ENCODE results near the gene CYP2F1. TPM values are rescaled to one million over a fixed set of nuclear protein-coding genes. Genes with fewer than 3 reads are reported as not detected.

The CYP2F1 gene, protein sequence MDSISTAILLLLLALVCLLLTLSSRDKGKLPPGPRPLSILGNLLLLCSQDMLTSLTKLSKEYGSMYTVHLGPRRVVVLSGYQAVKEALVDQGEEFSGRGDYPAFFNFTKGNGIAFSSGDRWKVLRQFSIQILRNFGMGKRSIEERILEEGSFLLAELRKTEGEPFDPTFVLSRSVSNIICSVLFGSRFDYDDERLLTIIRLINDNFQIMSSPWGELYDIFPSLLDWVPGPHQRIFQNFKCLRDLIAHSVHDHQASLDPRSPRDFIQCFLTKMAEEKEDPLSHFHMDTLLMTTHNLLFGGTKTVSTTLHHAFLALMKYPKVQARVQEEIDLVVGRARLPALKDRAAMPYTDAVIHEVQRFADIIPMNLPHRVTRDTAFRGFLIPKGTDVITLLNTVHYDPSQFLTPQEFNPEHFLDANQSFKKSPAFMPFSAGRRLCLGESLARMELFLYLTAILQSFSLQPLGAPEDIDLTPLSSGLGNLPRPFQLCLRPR
- not detected in 2 replicates for total RNA-seq (2022)
- Bru-seq, nascent RNA = not detected
- not detected for BruChase-seq, experiment 1, labeled RNA remaining after a 6-hour chase
- BruChase-seq, experiment 2, labeled RNA remaining after a 2-hour chase = not detected
- long read RNA-seq = 0 reads

DNA sequence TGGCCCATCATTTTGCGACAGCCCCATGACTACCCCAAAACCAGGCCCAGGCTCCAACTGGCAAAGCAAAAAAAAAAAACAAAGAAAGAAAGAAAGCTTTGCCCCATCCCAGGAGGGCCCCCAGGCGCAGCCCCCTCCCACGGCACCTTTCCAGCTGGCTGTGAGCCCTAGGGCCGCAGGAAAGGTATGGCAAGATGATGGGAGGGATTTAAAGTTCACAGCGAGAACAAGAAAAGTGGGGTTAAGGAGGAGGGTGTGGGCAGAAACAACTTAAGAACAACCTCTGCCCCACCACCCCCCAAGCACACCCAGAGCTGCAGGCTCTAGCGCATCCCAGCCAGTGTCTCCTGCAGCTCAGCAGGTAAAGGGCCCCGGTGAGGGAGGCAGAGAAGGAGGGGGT is at the start of gene CYP2F1:
Gene CYP2F1, plus strand, starts transcription at position 301 of the 400 bp plus-strand sequence. CDS start 1,757 bp downstream, outside the sequence.
- no peaks in the 10 kb centered on the region for H3K36me3 Mint-ChIP-seq (ENCODE audit: insufficient read depth, unreplicated experiment)
- peaks cover 9% of the 10 kb centered on the region for H3K4me1 Mint-ChIP-seq (ENCODE audit: low read depth, unreplicated experiment)
- CTCF ChIA-PET = interaction anchor here (0.7 kb wide), 1 partner anchor 118 kb away, joined by 7 read pairs; no protein-coding TSS in a partner anchor
- TF ChIP-seq, protein P1, sequence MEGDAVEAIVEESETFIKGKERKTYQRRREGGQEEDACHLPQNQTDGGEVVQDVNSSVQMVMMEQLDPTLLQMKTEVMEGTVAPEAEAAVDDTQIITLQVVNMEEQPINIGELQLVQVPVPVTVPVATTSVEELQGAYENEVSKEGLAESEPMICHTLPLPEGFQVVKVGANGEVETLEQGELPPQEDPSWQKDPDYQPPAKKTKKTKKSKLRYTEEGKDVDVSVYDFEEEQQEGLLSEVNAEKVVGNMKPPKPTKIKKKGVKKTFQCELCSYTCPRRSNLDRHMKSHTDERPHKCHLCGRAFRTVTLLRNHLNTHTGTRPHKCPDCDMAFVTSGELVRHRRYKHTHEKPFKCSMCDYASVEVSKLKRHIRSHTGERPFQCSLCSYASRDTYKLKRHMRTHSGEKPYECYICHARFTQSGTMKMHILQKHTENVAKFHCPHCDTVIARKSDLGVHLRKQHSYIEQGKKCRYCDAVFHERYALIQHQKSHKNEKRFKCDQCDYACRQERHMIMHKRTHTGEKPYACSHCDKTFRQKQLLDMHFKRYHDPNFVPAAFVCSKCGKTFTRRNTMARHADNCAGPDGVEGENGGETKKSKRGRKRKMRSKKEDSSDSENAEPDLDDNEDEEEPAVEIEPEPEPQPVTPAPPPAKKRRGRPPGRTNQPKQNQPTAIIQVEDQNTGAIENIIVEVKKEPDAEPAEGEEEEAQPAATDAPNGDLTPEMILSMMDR (IDR thresholded peaks at IDR 0.05; ENCODE audit: unreplicated experiment) = no peak
- BruUV-seq (replicated peaks) = no TSS peak
- intact Hi-C loops (cut with micrococcal nuclease; ENCODE audit: unreplicated experiment) = no loop called here
- no peak within 1 kb of the TSS for H3K4me3 Mint-ChIP-seq (ENCODE audit: low read depth, unreplicated experiment)
- H3K9me3 Mint-ChIP-seq (ENCODE audit: low read depth, unreplicated experiment) = no peaks in the 10 kb centered on the region
- no peak for DNase-seq
- peaks cover 60% of the 10 kb centered on the region for H3K27me3 Mint-ChIP-seq (ENCODE audit: unreplicated experiment)
- no peak within 1 kb of the TSS for H3K27ac Mint-ChIP-seq (ENCODE audit: unreplicated experiment)

DNA sequence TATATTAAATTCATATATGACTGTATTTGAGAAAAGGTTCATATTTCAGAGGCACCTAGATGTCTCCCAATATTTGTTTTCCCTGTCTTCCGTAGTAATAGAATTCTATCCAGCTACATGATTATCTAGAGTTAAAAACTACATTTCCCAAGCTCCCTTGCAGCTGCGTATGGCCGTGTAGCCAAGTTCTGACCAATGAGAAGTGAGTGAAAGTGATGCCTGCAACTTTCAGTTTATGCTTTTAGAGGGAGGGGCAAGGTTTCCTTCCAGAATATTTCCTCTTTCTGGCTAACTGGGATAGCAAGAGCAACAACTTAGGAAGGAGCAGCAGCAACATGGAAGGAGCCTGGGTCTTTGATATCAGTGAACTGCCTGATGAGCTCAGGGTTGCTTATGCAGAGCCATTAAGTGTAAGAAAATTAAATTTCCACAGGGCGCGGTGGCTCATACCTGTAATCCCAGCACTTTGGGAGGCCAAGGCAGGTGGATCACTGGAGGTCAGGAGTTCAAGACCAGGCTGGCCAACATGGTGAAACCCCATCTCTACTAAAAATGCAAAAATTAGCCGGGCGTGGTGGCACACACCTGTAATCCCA is 49.2 kb upstream of the CYP2F1 start:
- intact Hi-C loops (cut with micrococcal nuclease; ENCODE audit: unreplicated experiment) = no loop called here
- no peak overlapping the region for H3K4me3 Mint-ChIP-seq (ENCODE audit: low read depth, unreplicated experiment)
- no peak for DNase-seq
- TF ChIP-seq, protein P1 (IDR thresholded peaks at IDR 0.05; ENCODE audit: unreplicated experiment) = no peak
- H3K4me1 Mint-ChIP-seq (ENCODE audit: low read depth, unreplicated experiment) = peaks cover 8% of the 10 kb centered on the region
- no peaks in the 10 kb centered on the region for H3K36me3 Mint-ChIP-seq (ENCODE audit: insufficient read depth, unreplicated experiment)
- BruUV-seq (replicated peaks) = no TSS peak
- H3K9me3 Mint-ChIP-seq (ENCODE audit: low read depth, unreplicated experiment) = peaks cover 1% of the 10 kb centered on the region
- peaks cover 32% of the 10 kb centered on the region for H3K27me3 Mint-ChIP-seq (ENCODE audit: unreplicated experiment)
- H3K27ac Mint-ChIP-seq (ENCODE audit: unreplicated experiment) = no peak overlapping the region
- CTCF ChIA-PET = interaction anchor here (0.6 kb wide), 1 partner anchor 11 kb away, joined by 4 read pairs; no protein-coding TSS in a partner anchor

DNA sequence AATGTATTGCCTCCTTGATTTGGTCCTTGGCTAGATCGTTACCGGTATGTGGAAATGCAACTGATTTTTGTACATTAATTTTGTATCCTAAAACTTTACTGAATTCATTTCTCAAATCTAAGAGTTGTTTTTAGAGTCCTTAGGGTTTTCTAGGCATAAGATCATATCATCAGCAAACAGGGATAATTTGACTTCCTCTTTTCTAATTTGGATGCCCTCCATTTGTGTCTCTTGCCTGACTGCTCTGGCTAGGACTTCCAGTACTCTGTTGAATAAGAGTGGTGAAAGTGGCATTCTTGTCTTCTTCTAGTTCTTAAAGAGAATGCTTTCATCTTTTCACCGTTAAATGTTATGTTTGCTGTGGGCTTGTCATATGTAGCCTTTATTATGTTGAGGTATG is 37.9 kb upstream of the CYP2F1 start:
- CTCF ChIA-PET = no interaction called here
- intact Hi-C loops (cut with micrococcal nuclease; ENCODE audit: unreplicated experiment) = no loop called here
- no peak for DNase-seq
- peaks cover 9% of the 10 kb centered on the region for H3K4me1 Mint-ChIP-seq (ENCODE audit: low read depth, unreplicated experiment)
- no peak overlapping the region for H3K4me3 Mint-ChIP-seq (ENCODE audit: low read depth, unreplicated experiment)
- H3K9me3 Mint-ChIP-seq (ENCODE audit: low read depth, unreplicated experiment) = peaks cover 9% of the 10 kb centered on the region
- no peak overlapping the region for H3K27ac Mint-ChIP-seq (ENCODE audit: unreplicated experiment)
- H3K36me3 Mint-ChIP-seq (ENCODE audit: insufficient read depth, unreplicated experiment) = no peaks in the 10 kb centered on the region
- TF ChIP-seq, protein P1 (IDR thresholded peaks at IDR 0.05; ENCODE audit: unreplicated experiment) = no peak
- H3K27me3 Mint-ChIP-seq (ENCODE audit: unreplicated experiment) = peaks cover 13% of the 10 kb centered on the region
- no TSS peak for BruUV-seq (replicated peaks)

DNA sequence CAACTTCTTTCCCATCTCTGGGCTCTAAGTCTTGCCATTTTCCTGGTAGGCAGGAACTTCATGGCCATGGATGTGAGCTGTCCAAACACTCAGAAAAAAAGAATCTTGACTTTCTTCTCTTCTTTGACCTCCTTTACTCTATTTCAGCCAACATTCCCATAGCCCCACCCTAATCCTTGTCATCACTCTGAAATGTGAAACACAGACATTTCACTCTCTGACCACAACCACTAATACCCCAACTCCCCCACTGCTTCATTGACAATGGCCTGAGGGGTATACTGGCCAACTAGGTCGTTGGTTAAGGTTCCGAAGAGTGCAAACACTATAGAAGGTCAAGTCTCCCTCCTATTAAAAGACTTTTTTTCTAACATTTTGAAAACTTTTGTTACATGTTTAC is 30.7 kb upstream of the CYP2F1 start:
- Mint-ChIP-seq H3K4me3 (ENCODE audit: low read depth, unreplicated experiment) (no peak overlapping the region), H3K4me1 (ENCODE audit: low read depth, unreplicated experiment) (peaks cover 31% of the 10 kb centered on the region), H3K36me3 (ENCODE audit: insufficient read depth, unreplicated experiment) (peaks cover 8% of the 10 kb centered on the region), H3K27ac (ENCODE audit: unreplicated experiment) (peak overlapping the region; percentile 89), H3K27me3 (ENCODE audit: unreplicated experiment) (peaks cover 11% of the 10 kb centered on the region), H3K9me3 (ENCODE audit: low read depth, unreplicated experiment) (peaks cover 9% of the 10 kb centered on the region)
- CTCF ChIA-PET = interaction anchor here (1.6 to 1.8 kb wide), 2 partner anchors 15 to 92 kb away, joined by 5 to 6 read pairs; partner anchors contain the start of gene CYP2B6
- peak; percentile 75 for DNase-seq
- BruUV-seq (replicated peaks) = no TSS peak
- intact Hi-C loops (cut with micrococcal nuclease; ENCODE audit: unreplicated experiment) = no loop called here
- TF ChIP-seq, protein P1 (IDR thresholded peaks at IDR 0.05; ENCODE audit: unreplicated experiment) = no peak
